GM18511 (cell line): ENCODE data around the gene LIMS4.
"Not testable (repeated sequence)": the region's sequence is repeated elsewhere in the genome, so short reads cannot be mapped to it uniquely, and the experiment has no call there.

Experiments used
- ATAC-seq: cut with Tn5 transposase; IDR thresholded peaks from one replicate; pipeline ENCODE4 v1.9.1; 2021; ENCODE audit warnings: mild to moderate bottlenecking, moderate library complexity; ENCODE audit not compliant: unreplicated experiment

The LIMS4 gene, protein sequence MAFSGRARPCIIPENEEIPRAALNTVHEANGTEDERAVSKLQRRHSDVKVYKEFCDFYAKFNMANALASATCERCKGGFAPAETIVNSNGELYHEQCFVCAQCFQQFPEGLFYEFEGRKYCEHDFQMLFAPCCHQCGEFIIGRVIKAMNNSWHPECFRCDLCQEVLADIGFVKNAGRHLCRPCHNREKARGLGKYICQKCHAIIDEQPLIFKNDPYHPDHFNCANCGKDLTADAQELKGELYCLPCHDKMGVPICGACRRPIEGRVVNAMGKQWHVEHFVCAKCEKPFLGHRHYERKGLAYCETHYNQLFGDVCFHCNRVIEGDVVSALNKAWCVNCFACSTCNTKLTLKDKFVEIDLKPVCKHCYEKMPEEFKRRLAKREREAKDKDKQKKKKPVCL

GRCh38 chr2:110472171-110473058 lies at the start of gene LIMS4:
TSS of gene LIMS4 (minus strand) at chr2:110472816. CDS start at chr2:110472778, 38 bp downstream.
- not testable (repeated sequence) for ATAC-seq

DNA sequence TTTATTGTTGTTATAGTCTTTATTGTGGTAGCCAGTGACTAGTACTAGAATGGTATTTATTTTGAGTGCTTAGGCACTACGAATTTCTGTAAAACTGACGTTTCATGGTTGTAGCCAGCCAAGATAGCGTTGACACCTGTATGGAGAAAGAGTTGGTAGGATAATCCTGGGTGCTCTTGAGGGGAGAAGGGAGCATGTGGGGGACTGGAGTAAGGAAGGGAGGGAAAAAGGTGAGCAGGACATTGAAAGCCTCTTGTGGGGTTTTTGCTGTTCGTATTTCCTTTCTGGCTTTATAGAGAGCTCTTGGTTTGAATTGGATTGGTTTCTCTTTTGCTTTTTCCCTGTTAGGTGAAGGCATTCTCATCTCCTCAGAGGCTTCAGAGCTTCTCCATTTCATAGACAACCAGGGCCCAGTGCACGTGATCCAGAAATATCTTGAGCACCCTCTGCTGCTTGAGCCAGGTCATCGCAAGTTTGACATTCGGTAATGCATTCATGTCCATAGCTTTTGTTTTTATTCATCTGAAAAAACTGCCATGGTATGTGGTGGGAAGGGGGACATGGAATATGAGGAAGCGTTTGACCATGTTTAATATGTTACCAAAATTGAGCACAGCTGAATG lies 27.2 kb upstream of the LIMS4 start:
- peak; percentile 74 for ATAC-seq

DNA sequence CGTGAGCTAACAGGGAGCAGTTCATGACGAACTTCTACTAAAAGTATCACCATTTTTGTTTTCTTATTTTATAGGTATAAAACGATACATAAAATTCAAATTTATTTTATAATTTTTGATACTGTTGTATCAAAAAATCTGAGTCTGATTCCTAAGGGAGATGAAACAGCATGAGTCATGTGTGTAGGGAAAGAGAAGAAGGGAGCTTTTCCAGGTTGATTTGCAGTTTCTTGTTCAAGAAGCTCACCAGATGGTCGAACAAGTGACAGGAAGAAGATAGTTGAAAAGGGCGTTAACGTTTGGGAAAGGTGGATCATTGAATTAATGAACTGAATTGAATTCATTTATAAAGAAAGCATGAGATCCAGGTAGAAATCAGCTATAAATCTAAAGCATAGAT lies 23.4 kb upstream of the LIMS4 start:
- not testable (repeated sequence) for ATAC-seq

DNA sequence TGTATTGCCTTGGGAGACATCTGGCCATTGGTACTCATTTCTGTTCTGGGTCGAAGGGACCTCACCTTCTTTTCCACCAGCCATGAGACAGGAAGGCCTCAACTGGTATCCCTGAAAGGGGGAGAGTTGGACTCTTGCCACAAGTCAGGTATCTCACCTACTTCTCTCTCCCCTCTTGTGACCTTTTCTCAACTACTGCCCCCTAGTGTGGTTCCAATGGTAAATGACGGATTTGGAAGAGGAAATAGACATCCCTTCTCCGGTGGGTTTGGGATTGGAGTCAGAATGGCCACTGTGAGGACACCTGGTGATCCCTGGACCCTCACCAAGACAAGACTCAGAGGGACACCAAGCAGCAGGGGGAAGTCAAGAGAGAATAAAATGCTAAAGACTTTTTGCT lies 21.9 kb upstream of the LIMS4 start:
- ATAC-seq: not testable (repeated sequence)

DNA sequence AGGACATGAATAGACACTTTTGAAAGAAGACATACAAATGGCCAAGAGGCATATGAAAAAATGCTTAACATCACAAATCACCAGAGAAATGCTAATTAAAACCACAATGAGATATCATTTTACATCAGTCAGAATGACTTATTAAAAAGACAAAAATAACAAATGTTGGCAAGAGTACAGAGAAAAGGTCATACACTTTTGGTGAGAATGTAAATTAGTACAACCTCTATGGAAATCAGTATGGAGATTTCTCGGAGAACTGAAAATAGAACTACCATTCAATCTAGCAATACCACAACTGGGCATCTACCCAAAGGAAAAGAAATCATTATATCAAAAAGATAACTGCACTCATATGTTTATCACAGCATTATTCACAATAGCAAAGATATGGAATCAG lies 16.4 kb upstream of the LIMS4 start:
- ATAC-seq: not testable (repeated sequence)

DNA sequence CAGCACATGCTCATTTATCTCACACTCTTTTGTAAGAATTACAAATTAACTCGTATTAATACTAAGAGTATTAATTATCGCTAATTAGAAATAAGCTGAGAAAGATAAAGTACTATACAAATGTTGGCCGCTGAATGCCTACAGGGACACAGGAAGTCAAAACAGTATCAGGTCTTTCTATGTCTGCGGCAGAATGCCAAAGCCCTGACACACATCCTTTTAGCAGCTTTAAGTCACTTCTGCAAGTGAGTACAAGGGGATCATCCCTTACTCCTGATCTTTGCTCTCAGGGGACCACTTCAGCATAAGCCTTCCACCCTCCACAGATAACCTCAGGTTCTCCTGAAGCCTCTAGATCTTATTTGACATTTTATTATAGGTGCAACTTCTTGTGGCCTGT lies 10.1 kb upstream of the LIMS4 start:
- not testable (repeated sequence) for ATAC-seq

GRCh38 chr2:110481200-110481599 lies 8.6 kb upstream of the LIMS4 start:
- ATAC-seq: not testable (repeated sequence)

DNA sequence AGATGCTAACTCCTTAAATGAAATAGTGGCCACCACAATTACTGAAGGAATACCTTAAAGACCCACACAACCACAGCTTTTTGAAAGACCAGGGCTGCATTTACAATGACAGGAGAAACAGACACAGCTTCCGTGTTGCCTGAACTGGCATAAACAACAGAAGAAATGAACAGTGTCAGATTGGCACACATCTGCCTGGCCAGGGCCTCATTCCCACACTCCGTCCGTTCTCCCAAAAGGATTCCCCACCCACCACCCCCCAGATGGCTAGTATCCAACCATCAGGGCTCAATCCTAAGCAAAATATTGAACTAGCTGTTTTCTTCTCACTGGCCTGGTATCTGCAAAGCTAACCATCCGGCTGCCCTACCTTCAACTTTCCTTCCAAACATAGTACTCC lies 7.5 kb upstream of the LIMS4 start:
- ATAC-seq: not testable (repeated sequence)

DNA sequence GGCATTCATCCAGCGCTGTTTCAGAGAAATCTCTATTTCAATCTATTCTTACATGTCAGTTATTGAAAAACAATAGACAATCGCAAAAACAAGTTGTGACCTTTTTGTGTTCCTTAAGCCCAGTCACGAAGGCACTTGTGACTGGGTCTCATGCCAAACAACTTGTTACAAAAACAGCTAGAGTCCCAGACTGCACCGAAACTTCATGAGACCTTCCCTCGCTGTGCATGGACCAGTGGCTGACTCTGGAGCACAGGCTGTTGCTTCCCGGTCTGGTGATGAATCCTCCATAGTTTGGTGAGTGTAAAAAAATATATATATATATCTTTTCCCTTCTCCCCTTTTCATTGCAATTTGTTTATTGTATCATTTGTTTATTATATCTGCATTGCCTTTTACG lies 4.8 kb upstream of the LIMS4 start:
- not testable (repeated sequence) for ATAC-seq

GRCh38 chr2:110476952-110477351 lies 4.3 kb upstream of the LIMS4 start:
- not testable (repeated sequence) for ATAC-seq

GRCh38 chr2:110475627-110476359 lies 3.2 kb upstream of the LIMS4 start:
- ATAC-seq: not testable (repeated sequence)

- ATAC-seq: peak; percentile 99
Observed at GRCh38 chr2:110474898-110475297, 2.3 kb upstream of the LIMS4 start.

DNA sequence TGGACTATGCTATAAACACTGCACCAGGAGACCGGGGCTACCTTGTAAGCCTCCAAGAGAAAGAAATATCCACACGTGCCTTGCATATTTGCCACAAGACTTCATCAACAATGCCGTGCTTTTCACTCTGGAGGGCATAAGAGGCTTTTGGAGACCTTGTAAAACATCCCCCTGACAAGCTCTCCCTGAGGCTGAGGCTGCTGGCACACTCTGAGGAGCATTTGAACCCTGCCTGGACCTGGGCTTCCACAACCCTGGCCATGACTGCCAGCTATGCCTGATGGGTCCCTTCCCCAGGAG lies 393 bp upstream of the LIMS4 start:
- not testable (repeated sequence) for ATAC-seq

DNA sequence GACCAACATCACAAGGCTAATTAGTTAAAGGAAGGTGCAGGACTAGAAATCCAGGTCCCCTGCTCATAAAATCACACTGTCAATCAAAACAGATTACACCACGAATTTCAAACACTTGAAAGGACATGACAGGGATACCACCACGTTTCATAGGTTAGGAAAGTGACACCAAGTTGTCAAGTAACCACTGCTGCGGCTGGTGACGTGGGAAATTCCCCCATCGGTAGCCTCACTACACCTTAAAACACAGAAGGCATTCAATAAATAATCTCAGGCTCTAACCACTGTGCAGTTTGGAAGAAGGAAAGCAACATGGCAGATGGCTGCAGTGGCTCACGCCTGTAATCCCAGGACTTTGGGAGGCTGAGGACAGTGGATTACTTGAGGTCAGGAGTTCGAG lies 3.7 kb downstream of the LIMS4 start:
- ATAC-seq: not testable (repeated sequence)

DNA sequence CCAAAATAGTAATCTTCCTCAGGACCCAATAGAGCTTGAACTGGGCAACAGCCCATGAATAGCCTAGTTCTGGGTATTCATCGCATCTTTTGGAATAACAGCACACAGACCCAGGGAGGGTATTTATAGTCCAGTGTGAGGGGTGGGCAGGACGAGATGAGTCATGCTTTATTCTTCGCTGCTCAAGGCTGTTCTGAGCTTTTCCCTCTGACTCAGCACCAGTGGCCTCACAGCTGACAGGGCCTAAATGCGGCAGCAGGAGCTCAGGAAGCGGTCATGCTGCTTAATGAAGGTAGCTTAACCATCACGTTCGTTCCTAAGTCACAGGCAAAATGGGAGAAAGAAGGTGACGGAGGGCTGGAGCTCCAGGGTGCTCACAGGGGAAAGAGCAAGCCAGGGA lies 7.3 kb downstream of the LIMS4 start:
- ATAC-seq: peak; percentile 93

DNA sequence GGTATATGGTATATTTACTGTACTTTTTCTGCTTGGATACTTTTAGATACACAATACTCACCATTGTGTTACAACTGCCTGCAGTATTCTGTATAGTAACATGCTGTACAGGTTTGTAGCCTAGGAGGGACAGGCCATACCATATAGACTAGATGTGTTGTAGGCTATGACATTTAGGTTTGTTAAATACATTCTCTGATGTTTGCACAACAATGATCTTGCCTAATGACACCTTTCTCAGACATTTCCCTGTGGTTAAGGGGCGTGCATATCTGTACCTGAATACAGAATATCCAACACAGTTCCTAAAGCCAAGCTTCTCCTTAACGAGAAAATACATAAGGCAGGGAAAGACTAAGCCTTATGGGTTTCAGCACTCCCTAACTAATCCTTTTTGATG lies 10.2 kb downstream of the LIMS4 start:
- not testable (repeated sequence) for ATAC-seq

DNA sequence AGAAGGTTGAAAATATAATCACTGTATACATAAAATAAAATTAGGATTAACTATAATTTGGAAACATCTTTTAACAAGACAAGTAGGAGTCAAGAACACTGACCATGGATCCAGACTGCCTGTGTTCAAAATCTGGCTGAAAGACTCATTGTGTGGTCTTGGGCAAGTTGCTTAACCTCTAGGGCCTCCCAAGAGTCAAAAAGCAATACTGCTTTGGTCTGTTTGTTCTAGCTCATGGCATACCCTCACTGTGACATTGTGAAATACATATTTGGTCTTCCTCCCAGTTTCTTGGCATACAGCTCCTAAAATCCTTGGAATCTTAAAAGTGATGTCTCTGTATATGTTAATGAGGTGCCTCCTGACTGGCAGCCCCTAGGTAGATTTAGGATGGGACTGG lies 12.3 kb downstream of the LIMS4 start:
- ATAC-seq: not testable (repeated sequence)

DNA sequence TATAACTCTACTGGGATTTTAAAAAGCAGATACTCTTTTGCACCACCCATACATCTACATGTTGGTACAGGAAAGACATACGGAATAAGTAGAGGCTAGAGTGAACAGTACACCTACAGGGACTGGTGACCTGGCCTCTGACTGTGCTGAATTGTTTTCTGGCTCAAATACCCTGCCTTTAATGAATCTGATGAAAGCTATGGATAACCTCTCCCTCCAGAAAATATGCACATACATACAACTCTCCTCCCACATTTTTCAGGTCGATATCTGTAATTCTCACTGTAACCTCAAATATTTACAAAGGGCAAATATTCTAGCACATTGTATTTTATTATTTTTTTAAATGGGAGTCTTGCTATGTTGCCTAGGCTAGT lies 15.4 kb downstream of the LIMS4 start:
- not testable (repeated sequence) for ATAC-seq

DNA sequence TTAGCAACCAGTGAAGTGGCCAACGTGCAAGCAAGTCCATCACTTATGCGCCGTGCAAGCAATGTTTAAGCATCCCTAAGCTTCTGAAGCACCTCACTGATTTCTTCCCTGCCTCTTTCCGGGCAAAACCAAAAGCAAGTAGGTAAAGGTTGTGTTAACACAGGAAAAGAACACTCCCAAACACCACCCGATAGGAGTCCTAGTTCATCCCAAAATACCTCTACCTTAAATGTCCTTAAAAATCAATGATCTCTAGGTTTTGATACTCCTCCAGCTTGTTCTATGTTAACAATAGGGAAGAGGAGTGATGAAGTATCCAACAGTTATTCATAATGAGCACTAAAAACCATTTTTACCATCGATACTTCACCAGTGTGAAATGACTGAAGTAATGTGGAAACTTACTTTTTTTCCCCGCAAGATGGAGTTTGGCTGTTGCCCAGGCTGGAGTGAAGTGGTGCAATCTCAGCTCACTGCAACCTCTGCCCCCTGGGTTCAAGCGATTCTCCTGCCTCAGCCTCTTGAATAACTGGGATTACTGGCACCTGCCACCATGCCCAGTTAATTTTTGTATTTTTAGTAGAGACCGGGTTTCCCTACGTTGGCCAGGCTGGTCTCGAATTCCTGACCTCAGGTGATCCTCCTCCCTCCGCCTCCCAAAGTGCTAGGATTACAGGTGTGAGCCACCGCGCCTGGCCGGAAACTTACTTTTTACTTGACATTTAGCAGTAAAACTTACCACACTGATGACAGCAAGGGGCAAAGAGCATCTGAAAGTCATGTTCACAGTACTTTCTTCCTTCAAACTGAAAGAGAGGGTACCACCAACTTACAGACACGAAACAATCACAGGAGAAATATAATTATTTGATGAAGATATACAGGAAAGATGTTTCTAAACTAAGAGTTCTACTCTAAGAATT lies 16.1 kb downstream of the LIMS4 start:
- ATAC-seq: not testable (repeated sequence)
